Myocyte (in vitro differentiated cells): ENCODE results near the gene EIF4E1B. TPM values are rescaled to one million over a fixed set of nuclear protein-coding genes. Genes with fewer than 3 reads are reported as not detected.

Experiments
- DNase-seq: peaks from one replicate; pipeline ENCODE4 v3.0.0-alpha.2; 2012; ENCODE audit warnings: low read depth
- total RNA-seq: library from RNA; depleted of rRNA; stranded (reverse); fragments of >200 nt; gene quantifications from 2 replicates; pipeline ENCODE4 v1.2.3, GENCODE V29; 2014

EIF4E1B gene
- total RNA-seq, 1 donor from 2014 or later: not detected

DNA sequence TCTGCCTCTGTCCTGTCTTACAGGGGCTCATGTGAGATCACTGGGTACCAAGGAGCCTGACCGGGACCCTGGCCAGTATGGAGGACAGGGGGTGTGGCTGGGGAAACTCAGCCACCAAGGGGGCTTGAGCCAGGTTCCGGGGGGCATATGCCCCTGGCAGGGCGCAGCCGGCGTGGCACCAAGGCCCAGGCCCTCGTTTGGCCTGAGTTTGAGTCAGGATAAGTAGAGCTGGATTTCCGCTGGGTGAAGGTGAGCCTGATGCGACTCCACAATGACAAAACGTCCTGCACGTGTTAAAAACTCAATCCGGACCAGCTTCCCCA is 16.2 kb downstream of the EIF4E1B start:
- DNase-seq: no peak

DNA sequence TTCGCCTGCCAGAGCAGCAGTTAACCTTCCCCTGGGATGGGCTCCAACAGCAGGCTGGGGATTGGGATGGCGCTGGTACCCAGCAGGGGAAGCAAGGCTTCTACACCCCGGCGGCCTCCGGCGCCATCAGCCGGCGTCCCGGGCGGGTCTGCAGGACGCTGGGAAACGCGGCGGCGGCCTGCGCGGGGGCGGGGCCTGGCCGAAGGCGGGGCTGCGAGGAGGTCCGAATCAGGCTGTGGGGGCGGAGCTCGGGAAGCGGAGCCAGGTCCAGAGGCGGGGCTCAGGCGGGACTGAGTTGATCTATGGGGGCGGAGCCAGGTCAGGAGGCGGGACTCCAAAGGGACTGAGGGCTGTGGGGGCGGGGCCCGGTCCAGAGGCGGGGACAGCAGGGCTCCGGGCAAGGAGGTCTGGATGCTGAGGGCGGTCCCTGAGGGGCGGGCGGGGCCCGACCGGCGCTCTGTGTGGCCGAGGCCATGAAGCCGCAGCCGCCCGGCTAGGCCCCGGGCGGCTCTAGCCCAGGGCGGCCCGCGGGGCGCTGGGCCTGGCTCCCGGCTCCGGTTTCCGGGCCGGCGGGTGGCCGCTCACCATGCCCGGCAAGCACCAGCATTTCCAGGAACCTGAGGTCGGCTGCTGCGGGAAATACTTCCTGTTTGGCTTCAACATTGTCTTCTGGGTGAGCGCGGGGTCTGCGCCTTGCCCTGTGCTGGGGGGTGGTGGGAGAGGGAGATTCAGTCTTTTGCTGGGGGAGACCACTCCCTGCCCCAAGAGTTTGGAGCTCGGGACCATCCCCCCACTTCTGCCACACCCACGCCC is 16.8 kb downstream of the EIF4E1B start, which contains the start of gene TSPAN17:
Gene TSPAN17 (plus strand): TSS at position 455 of the 813 bp plus-strand sequence. CDS start 132 bp downstream, at position 587.
- DNase-seq: peak; percentile 99

DNA sequence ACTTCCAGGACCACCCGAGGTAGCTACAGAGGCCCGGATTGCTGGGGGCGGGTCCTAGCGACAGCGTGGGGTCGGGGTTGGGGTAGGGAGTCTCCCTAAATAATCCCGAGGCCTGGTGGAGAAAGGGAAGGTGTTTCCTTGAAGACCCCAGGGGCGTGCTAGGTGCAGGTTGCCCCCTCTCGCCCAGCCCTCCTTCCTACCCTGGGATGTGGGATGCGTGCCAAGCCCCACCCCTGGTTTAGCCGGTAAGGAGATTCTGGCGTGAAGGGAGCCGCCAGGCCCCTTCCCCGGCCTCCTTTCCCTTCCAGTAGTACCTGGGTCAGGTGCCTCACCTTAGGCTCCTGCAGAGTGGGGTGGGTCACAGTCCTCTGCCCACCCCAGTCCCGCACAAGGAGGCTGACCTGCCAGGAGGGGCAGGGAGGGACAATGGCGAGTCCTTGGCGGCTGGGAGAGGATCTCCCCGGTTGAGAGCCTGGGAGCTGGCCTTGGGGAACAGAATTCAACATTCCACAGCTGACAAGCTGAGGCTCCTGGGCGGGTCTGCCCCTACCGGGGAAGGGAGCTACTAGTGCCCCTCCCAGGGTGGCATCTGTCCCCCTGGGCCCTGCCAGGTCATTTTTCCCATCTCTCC is 17.5 kb downstream of the EIF4E1B start:
- DNase-seq: peak; percentile 35

DNA sequence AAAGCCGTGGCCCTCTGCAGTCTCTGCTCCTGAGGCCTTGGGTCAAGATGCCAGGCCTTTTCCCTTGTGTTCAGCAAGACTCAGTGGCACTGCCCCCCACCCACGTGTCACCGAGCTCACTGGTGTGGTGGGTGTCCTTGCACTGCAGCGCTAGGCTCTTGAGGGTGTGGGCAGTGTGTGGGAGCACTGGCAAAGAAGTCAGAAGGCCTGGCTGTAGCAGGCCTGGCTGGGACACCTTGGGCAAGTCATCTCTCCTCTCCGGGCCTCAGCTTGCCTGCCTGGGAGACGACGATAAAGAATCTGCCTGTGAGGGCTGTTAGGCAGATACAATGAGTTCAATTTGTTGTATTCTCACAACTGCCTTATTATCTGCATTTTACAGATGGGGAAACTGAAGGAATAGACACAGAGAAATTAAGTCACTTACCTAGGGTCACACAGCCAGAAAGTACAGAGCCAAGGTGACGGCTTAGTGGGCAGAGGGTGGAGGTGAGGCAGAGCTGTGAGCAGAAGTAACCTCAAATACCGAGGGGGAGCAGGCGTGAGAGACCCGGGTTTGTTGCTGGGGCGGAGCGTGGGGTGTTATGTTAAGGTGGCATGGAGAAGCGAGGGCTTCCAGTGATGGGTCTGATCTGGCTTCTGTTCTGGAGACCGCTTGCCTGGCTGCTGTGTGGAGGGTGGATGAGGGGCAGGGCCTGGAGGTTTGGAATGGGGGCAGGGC is 18.2 kb downstream of the EIF4E1B start:
- no peak for DNase-seq

DNA sequence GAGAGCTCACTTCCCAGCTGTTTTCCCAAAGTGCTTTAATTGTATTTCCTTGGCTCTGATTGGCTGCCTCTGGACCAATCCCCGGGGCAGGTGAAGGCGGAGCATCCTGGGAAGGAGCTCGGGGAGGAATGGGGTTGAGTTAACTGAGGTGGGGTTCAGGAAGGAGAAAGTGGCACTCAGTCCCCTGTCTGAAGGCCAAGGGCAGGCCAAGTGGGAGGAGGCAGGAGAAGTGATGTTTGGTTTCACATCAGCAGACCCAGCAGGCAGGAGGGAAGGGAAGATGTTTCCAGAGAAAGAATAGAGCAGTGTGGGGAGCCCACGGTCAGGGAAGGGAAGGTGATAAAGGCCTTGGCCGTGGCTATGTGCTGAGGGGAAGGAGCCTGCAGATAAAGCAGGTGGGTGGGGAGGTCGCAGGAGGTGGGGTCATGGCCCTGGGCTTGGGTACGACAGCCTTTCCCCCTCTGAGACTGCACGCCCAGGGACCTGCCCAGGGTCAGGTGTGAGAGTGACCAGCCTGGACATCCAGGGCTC is 19.9 kb downstream of the EIF4E1B start:
- no peak for DNase-seq

DNA sequence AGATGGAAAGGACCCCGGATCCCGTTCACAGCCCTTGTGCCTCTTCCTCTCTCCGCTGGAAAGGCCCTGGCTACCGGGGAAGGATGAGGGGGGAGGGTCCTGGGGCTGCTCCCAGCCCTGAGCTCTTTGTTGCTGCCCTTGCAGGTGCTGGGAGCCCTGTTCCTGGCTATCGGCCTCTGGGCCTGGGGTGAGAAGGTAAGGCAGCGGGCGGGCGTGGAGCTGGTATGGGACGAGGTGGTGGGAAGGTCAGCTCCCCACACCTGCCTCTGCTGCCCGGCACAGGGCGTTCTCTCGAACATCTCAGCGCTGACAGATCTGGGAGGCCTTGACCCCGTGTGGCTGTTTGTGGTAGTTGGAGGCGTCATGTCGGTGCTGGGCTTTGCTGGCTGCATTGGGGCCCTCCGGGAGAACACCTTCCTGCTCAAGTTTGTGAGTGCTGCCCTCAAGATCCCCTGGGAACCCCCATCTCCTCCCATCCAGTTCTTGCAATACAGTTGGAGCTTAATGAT is 21.1 kb downstream of the EIF4E1B start:
- DNase-seq: no peak

DNA sequence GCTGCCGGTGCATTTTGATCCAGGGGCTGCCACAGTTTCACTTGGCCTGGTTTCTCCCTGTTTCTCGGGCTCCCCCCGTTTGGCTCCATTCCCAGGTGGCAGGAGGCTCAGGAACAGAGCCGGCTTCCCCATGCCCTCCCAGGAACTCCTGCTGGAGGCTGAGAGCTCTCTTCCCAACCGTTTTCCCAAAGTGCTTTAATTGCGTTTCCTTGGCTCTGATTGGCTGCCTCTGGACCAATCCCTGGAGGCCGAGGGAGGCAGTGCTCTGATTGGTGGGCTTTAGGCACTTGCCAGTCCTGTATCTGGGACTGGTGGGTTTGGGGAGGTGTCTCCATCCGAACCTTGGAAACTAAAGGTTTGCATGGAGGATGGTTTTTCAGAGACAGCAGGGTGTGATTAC is 21.7 kb downstream of the EIF4E1B start:
- DNase-seq: no peak

DNA sequence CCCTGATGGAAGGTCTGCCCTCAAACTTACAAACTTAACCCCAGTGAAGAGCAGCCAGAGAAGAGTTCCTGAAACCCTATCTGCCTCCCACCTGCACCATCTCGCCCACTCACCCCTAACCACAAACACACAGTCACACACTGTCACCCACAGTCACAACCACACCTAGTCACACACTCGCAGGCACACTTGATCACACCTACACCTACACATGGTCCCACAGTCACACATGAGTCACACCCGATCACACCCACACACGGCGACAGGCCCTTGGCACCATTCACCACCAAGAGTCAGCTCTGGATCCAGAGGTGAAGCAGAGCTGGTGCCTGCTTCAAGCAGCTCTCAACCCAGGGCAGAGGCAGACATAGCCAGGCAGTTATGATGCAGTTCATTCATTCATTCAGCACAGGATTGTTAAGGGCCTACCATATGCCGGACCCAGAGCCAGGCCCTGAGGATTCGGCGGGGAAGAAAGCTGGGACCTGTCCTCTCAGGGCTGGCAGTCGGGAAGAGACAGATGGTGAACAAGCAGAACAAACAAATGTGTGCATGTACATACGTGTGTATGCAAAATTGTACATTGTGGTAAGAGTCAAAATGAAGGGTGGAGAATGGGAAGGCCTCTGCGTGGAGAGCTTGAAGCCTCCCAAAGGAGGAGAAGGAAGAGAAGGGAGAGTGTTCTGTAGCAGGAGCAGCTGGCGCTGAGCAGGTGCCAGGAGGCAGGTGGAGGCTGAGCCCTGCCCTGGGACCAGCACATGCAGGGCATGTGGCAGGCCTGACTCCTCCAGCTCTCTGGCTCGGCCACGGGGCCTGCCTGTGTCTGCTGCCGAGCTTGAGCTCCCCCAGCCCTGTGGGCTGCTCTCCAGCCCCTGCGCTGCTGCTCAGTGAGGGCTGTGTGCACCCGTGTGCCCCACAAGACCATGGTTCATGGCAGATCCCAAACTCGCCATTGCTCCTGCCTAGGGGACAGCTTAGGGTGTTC is 23.2 kb downstream of the EIF4E1B start:
- peak; percentile 44 for DNase-seq

DNA sequence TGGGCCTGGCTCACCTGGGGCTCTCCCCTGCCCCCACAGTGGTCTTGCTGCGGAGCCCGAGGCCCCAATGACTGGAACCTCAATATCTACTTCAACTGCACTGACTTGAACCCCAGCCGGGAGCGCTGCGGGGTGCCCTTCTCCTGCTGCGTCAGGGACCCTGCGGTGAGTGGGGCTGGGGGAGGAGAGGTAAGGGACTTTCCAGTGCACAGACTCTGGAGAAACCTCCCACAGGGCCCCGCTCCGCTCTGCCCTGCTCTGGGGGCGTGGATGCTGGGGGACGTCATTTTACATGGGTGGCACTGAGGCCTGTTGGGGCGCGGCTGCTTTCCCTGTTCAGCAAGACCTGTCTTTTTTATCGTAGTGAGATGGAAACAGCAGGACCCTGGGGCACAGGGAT is 24.4 kb downstream of the EIF4E1B start:
- DNase-seq: no peak

DNA sequence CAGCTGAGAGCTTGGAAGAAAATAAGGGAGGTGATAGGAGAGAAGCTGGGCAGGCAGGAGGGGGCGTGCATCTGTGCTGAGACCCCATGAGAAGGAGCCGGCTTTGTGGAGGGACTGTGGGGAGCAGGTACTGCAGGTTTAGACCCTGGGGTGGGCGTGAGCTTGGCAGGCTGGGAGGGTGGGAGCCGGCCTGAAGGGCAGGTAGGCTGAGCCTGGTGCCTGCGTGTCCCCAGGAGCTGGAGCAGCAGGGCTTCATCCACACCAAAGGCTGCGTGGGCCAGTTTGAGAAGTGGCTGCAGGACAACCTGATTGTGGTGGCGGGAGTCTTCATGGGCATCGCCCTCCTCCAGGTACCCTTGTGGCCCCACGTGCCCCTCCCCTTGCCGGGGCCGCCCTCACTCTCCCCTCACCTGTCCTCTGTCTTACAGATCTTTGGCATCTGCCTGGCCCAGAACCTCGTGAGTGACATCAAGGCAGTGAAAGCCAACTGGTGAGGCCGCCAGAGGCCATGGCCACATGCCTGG is 26.1 kb downstream of the EIF4E1B start:
- DNase-seq: no peak

DNA sequence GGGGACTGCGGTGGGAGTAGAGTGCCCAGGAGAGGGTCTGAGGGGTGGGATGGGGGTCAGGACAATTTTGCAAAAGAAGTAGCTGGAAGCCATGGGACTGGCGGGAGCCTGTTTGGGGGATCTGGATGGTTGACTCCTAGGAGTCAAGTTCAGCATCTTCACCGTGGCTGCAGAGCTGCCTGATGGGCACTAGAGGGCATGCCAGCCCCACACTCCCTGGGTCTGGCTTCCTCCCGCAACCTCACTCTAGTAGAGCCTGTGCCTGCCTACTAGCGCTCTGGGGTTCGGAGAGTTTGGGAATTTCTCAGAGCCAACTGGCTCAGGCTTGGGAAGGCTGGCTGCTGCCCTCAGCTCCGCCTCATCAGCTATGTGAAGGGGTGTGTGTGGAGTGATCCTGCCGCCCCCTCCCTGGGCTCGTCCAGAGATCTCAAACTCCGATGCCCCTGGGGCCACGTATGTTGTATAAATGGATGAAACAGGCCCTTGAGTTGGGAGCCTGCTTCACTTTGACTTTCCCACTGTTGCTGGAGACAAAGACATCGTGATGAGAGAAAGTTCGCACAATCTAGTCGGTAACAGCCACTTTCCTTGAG is 27.6 kb downstream of the EIF4E1B start:
- DNase-seq: peak; percentile 71

DNA sequence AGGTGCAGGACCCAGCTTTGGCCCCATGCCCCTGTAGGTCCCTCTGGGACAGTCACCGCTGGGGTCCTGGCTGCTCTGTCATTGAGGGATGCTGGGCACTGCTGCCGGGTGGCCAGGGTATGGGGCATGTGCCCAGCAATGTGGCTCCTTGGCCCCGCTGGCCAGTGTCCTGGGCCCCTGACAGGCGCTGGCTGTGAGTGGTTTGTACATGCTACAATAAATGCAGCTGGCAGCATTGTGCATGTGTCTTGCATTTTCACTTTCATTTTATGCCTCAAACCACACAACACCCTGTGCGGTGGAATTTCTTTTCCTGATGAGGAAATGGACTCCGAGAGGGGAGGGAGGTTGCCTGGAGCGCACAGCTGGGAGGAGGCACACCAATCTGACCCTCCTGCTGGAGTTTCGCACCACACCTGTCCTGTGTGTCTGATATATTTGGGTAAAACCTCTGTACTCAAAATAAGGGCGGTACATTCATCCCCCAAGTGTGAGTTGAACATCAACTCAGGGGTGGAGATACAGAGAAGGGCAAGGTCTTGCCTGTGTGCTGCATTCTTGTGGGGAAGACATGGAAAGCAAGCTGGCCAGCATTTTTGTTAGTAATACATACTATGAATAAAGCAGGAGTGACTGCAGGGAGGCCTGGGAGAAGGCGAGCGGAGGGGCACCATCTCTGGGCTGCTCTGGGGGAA is 28.5 kb downstream of the EIF4E1B start:
- peak; percentile 26 for DNase-seq

DNA sequence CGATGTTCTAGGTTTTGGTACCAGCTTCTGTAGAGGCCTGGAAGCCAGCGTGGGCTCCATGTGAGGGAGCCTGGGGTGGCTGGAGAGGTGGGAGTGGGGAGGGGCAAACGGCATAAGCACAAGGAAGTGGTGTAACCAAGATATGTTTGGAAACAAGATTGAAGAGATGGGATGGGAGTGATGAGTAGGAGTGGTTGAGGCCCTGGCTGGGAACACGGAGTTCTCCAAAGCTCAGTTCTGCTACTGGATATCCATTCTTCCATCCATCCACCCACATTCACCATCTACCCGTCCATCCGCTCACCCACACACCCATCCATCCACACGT is 29.0 kb downstream of the EIF4E1B start:
- no peak for DNase-seq

DNA sequence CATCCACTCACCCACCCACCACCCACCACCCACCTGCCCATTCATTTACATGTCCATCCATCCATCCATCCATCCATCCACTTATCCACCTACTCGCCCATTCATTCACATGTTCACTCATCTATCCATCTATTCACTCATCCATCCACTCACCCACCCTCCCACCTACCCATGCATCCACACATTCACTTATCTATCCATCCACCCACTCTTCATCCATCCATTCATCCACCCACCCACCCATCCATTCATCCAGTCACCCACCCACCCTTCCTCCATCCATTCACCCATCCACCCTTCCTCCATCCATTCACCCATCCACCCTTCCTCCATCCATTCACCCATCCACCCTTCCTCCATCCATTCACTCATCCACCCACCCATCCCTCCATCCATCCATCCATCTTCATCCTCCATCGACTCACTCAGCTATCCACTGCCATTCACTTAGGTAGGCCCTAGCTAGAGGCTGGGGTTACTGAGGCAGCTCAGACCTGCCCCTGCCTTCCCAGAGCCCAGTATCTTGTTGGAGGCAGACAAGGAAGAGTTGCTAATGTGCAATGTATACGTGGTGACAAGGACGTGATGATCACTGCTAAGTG is 29.5 kb downstream of the EIF4E1B start:
- no peak for DNase-seq

DNA sequence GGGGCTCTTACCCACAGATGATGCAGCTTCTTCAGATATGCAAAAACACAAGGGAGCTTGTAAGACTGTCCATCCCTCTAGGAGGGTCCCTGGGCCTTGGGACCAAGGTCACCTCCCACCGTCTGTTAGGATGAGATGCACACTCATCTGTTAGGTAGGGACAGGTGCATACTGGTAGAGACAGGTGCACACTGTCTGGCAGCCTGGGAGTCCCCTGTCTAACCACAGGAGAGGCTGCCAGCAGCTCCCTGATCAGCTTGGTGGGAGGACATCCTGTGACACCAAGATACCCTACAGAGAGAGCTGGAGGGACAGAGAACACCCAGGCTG is 30.0 kb downstream of the EIF4E1B start:
- no peak for DNase-seq

DNA sequence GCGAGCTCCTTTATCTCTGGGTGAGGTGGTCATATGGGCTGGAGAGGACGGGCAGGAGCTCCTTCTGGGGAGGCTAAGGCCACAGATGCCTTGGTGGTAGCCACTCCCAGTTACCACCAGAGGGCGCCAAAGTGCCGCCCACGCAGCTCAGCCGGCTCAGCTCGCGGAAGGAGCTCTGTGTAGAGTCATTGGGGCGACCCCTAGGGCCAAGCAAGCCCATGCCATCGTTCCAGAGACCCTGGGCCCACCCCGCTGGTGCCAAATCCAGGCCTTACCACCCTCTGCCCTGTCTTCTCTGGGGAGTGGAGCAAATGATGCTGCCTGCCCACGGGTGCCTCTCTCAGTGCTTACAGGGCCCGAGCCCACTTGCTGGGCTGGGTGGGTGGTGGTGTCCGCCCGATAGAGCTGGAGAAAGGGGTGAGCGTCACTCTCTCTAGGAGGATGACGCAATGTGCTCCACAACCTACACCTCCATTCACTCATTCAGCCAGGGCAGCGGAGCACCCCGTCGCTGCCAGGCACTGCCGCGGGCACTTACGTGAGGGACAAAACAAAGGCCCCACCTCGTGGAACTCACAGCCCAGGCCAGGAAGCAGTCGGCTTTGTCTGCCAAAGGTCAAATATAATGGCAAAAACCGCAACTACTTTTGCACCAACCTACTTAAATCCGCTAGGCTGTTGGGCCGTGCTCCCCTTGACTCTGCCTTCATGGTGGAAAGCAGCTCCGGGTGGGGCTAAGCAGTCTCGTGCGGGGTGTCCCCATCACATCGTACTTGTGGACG is 30.6 kb downstream of the EIF4E1B start:
- DNase-seq: peak; percentile 75

DNA sequence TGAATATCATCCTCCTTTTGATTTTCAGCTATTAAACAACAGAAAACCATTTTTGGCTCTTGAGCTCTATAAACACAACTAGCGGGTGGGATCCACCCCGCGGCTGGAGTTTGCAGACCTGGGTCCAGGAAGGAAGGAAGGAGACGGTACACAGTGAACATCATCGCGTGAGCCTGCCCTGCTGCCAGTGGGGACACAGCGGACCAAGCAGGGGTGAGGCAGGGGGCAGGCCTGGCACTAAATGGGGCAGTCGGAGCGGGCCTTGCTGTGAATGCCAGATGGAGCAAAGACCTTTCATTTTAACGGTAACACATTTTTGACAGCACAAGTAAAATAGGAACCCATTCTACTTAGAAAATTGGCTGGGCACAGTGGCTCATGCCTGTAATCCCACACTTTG is 31.2 kb downstream of the EIF4E1B start:
- no peak for DNase-seq
